Psoas muscle (tissue), 8 donors: ENCODE results near the gene COX7A2L. TPM values are rescaled to one million over a fixed set of nuclear protein-coding genes. Genes with fewer than 3 reads are reported as not detected.
"Not testable (repeated sequence)": the region's sequence is repeated elsewhere in the genome, so short reads cannot be mapped to it uniquely, and the experiment has no call there.

Experiments used
- ATAC-seq, 4 donors: fragments of 200-7000 bp; cut with Tn5 transposase; one replicate each; pipeline ENCODE4 v1.9.1; 2020; ENCODE audit warnings: moderate library complexity in 3 of 4, mild to moderate bottlenecking in 2 of 4
- DNase-seq, 2 donors: peaks; one replicate each; pipeline ENCODE4 v3.0.0-alpha.2; 2020
- H3K27ac ChIP-seq: fragments of 200-600 bp; one replicate; pipeline ENCODE4 v1.8.0; 2022
- H3K27me3 ChIP-seq, 3 donors: fragments of 200-600 bp in 1 of 3; one replicate each; pipeline versions ENCODE4 v1.6.1 to v1.8.0; 2013 to 2022; ENCODE audit warnings: low read length in 2 of 3, mild to moderate bottlenecking in 2 of 3, moderate library complexity in 1 of 3; ENCODE audit not compliant: insufficient read depth in 3 of 3
- H3K36me3 ChIP-seq, 2 donors: fragments of 200-600 bp in 1 of 2; one replicate each; pipeline versions ENCODE4 v1.6.1 to v1.8.0; 2013 to 2022; ENCODE audit warnings: low read depth in 1 of 2, mild to moderate bottlenecking in 1 of 2, moderate library complexity in 1 of 2; ENCODE audit not compliant: insufficient read depth in 1 of 2
- H3K4me1 ChIP-seq: fragments of 200-600 bp; one replicate; pipeline ENCODE4 v1.8.0; 2022
- H3K4me3 ChIP-seq: fragments of 200-600 bp; one replicate; pipeline ENCODE4 v1.8.0; 2022; ENCODE audit warnings: mild to moderate bottlenecking
- H3K9me3 ChIP-seq: fragments of 200-600 bp; one replicate; pipeline ENCODE4 v1.8.0; 2022
- WGBS, 3 donors: extraction: QIAGEN DNeasy Blood & Tissue Kit; methylation state at CpG; one replicate each; pipeline versions ENCODE4 v1.1.6 to v1.1.7; 2013; 5-methylcytosine and 5-hydroxymethylcytosine counted together
- intact Hi-C, 2 donors: fragments of 100-400 bp; cut with DNase I; formaldehyde crosslinking; loops; one replicate each; pipeline versions ENCODE4 v1.11.0 to v1.14.2; 2022
- polyA plus RNA-seq, 3 donors: library from polyadenylated mRNA; stranded (reverse); fragments of 200-250 nt; gene quantifications; one replicate each; pipeline ENCODE4 v1.2.3, GENCODE V29; 2013
- total RNA-seq, 4 donors: library from RNA; stranded (reverse); fragmentation: NEBNext Ultra II Directional in 2 of 4; extraction: Animal tissue kit (Norgen Biotek cat#: 25700) in 2 of 4; gene quantifications; one replicate each; pipeline versions ENCODE4 v1.2.1 to v1.2.4, GENCODE V29; 2021 to 2023
- TF ChIP-seq, protein P1 (sequence below): fragments of 200-600 bp; IDR thresholded peaks from one replicate; pipeline ENCODE4 v1.8.0; 2022; ENCODE audit warnings: antibody characterized with exemption
- donor health status: healthy with polysubstance abuse.
- donor health status: DM: no; HTN: no; CAD: no; lungs with moderate emphysema.
- donor health status: Bipolar disorder and iron deficiency.
- donor health status: healthy.
- donor health status: DM: yes; HTN: yes; CAD: no.
- donor health status: DM: no; HTN: no; CAD: no.
- donor health status: DM: no; HTN: no; CAD: no.
- donor health status: DM: yes; HTN: yes; CAD: no.

Gene COX7A2L
- total and polyA plus RNA-seq, 7 donors, result 58.1 to 176 (median 75.4) TPM

DNA sequence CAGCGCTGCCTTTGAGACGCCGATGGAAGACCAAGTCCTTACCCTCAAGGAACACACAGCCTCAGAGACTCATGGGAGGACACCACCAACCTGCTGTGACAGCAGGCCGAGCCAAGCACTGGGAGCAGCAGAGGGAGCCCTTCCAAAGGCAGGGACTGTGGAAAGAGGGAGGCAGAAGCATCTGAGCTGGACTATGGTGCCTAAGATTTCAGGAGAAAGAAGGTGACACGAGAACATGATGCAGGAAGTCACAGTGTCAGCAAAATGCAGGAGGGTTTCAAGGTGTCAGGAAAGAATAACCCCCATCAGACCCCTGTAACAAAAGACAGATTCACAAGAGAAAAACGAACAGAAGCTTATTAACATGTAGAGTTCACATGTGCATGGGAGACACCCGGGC is 24.2 kb upstream of the COX7A2L start:
- H3K4me3 ChIP-seq, result no peak overlapping the region
- ATAC-seq, result no peak
- H3K36me3 ChIP-seq, result no peaks in the 10 kb centered on the region
- H3K27ac ChIP-seq, result no peak overlapping the region
- intact Hi-C loops, result no loop called here
- H3K9me3 ChIP-seq, result no peaks in the 10 kb centered on the region
- TF ChIP-seq, protein P1, sequence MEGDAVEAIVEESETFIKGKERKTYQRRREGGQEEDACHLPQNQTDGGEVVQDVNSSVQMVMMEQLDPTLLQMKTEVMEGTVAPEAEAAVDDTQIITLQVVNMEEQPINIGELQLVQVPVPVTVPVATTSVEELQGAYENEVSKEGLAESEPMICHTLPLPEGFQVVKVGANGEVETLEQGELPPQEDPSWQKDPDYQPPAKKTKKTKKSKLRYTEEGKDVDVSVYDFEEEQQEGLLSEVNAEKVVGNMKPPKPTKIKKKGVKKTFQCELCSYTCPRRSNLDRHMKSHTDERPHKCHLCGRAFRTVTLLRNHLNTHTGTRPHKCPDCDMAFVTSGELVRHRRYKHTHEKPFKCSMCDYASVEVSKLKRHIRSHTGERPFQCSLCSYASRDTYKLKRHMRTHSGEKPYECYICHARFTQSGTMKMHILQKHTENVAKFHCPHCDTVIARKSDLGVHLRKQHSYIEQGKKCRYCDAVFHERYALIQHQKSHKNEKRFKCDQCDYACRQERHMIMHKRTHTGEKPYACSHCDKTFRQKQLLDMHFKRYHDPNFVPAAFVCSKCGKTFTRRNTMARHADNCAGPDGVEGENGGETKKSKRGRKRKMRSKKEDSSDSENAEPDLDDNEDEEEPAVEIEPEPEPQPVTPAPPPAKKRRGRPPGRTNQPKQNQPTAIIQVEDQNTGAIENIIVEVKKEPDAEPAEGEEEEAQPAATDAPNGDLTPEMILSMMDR, result no peak
- DNase-seq, result no peak
- no peaks in the 10 kb centered on the region for H3K4me1 ChIP-seq
- H3K27me3 ChIP-seq, result no peaks in the 10 kb centered on the region
- WGBS, 3 donors, result 54 to 62% (median 57%) methylated on average over 7 of the region's 7 CpGs

DNA sequence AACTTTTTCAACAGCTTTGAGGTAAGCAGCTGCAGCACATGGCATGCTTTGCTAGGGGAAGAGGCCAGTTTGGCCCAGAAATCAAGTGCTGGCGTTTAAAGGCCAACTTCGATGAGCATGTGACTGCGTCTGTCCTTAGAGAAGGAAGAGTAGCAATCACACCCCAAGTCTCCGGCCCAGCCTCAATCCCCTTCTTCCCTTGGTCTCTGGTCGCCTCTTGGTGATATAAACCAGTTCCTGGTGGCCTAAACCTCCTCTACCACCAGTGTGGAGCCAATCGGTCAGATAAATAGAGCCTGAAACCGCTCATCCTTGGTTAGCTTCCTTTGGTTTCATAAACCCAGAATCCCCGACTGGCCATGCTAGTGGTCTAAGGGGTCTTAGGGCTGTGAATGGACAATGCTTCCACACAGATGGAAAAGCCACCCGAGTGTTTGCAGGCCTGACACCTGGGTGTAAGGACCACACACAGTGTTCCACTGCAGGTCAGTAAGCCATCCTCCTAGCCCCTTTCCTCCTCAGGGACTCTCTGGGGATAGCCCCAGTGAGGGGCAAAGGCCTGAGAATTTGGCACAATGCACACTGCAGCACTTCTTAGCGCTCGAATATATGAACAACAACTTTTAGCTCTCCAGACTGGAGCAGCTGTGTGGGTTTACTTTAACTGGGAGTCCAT is 23.0 kb upstream of the COX7A2L start:
- intact Hi-C loops, result no loop called here
- TF ChIP-seq, protein P1, result no peak
- no peak overlapping the region for H3K4me3 ChIP-seq
- no peaks in the 10 kb centered on the region for H3K27me3 ChIP-seq
- no peak for ATAC-seq
- no peak overlapping the region for H3K27ac ChIP-seq
- no peaks in the 10 kb centered on the region for H3K9me3 ChIP-seq
- no peaks in the 10 kb centered on the region for H3K4me1 ChIP-seq
- no peak for DNase-seq
- WGBS, 3 donors, result 59 to 65% (median 62%) methylated on average over 11 of the region's 11 CpGs
- H3K36me3 ChIP-seq, result no peaks in the 10 kb centered on the region

DNA sequence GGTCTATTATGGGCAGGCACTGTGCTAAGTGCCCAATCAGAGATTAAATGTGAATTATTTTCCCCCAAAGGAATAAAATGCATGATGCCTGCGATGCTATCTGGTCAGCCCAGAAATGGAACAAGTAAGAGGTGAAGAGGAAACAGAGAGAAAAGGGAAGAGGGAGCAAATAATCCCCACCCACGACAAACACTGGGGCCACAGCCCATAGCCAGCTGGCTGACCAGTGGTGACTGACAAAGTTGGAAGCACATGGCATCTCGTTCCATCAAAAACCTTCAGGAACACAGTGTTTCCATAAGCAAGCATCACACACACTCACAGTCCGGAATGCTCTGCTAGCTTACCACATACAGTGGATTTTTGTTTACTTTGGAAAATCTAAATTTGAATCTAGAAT is 21.1 kb upstream of the COX7A2L start:
- ATAC-seq (no peak), DNase-seq (no peak)
- intact Hi-C loops, result no loop called here
- H3K27ac ChIP-seq, result no peak overlapping the region
- H3K9me3 ChIP-seq, result no peaks in the 10 kb centered on the region
- H3K4me3 ChIP-seq, result no peak overlapping the region
- 66 to 74% (median 70%) methylated on average over 4 of the region's 4 CpGs for WGBS, 3 donors
- H3K36me3 ChIP-seq, result no peaks in the 10 kb centered on the region
- no peaks in the 10 kb centered on the region for H3K27me3 ChIP-seq
- TF ChIP-seq, protein P1, result no peak
- no peaks in the 10 kb centered on the region for H3K4me1 ChIP-seq

DNA sequence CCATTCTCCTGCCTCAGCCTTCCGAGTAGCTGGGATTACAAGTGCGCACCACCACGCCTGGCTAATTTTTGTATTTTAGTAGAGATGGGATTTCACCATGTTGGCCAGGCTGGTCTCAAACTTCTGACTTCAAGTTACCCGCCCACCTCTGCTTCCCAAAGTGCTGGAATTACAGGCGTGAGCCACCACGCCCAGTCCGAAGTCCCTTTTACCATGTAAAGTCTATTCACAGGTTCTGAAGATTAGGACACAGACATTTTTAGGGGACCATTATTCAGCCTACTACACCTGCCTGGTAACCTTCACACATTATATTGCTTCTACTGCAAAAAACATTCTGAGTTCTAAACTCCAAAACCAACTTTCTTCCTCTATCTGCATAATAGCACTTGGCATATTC is 19.0 kb upstream of the COX7A2L start:
- DNase-seq, intact Hi-C loops, ATAC-seq, H3K36me3 ChIP-seq, H3K27me3 ChIP-seq, H3K9me3 ChIP-seq, H3K27ac ChIP-seq, H3K4me1 ChIP-seq, H3K4me3 ChIP-seq: not testable (repeated sequence)
- WGBS, 3 donors, result 97% methylated on average over 7 of the region's 7 CpGs

DNA sequence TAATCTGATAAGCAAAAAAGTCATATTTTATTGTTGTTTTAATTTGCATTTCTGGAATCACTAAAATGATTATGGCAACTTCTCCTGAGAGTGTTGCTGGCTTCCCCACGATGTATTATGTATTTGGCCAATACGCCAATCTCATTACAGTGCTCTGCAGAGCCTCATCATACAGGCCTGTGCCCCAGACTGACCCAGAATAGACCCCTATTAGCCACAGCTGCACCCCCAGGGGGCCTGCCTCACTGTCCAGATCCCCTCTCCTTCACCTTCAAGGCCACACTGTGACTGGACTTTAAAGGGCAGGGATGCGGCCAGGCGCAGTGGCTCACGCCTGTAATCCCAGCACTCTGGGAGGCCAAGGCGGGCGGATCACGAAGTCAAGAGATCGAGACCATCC is 17.4 kb upstream of the COX7A2L start:
- Histone ChIP-seq H3K36me3 (no peaks in the 10 kb centered on the region), H3K4me3 (no peak overlapping the region), H3K27me3 (no peaks in the 10 kb centered on the region), H3K4me1 (no peaks in the 10 kb centered on the region), H3K27ac (no peak overlapping the region), H3K9me3 (no peaks in the 10 kb centered on the region)
- no peak for ATAC-seq
- WGBS, 3 donors, result 95 to 96% (median 95%) methylated on average over 8 to 9 of the region's 9 CpGs
- DNase-seq, result no peak
- intact Hi-C loops, result no loop called here
- TF ChIP-seq, protein P1, result no peak
